ENCODE measurements around the gene ABCC11.

The ABCC11 gene

GRCh38 chr16:48287239-48287638, 39.9 kb upstream of the ABCC11 start:
- Histone ChIP-seq H3K27ac (ENCODE audit: low read depth, low read length) (no peak overlapping the region), H4K20me1 (ENCODE audit: low read depth, low read length) (no peaks in the 10 kb centered on the region), H3F3A (ENCODE audit: insufficient read depth) (peaks cover 3% of the 10 kb centered on the region; the same call in 1 of the 2 replicates), H3K79me2 (ENCODE audit: insufficient read depth, low read length) (no peaks in the 10 kb centered on the region; the same call in 1 of the 2 replicates), H3K27me3 (ENCODE audit: low read length) (no peaks in the 10 kb centered on the region), H2AFZ (ENCODE audit: low read depth, low read length, severe bottlenecking) (no peak overlapping the region), H3K36me3 (ENCODE audit: low read length) (peaks cover 3% of the 10 kb centered on the region; the same call in 1 of the 2 replicates), H3K9ac (ENCODE audit: low read length) (no peak overlapping the region), H3K4me3 (ENCODE audit: insufficient read depth, low read length, poor library complexity, severe bottlenecking) (no peak overlapping the region), H3K9me2 (replicated peaks; ENCODE audit: insufficient read depth, low read length) (no peaks in the 10 kb centered on the region), H3K4me2 (ENCODE audit: low read depth, low read length, poor library complexity, severe bottlenecking) (no peak overlapping the region), H3K9me3 (ENCODE audit: insufficient read depth, low read length) (no peaks in the 10 kb centered on the region)
- TF ChIP-seq EZH2phosphoT487 (conservative IDR thresholded peaks at IDR 0.05; ENCODE audit: low read length) (no peak), CTCF (IDR thresholded peaks at IDR 0.05; ENCODE audit: insufficient read depth, low read length, poor library complexity, severe bottlenecking) (no peak)

GRCh38 chr16:48284772-48285409, 37.6 kb upstream of the ABCC11 start:
- no peaks in the 10 kb centered on the region for H4K20me1 ChIP-seq (ENCODE audit: low read depth, low read length)
- no peak overlapping the region for H2AFZ ChIP-seq (ENCODE audit: low read depth, low read length, severe bottlenecking)
- TF ChIP-seq CTCF (IDR thresholded peaks at IDR 0.05; ENCODE audit: insufficient read depth, low read length, poor library complexity, severe bottlenecking) (no peak), EZH2phosphoT487 (conservative IDR thresholded peaks at IDR 0.05; ENCODE audit: low read length) (no peak)
- no peaks in the 10 kb centered on the region for H3K9me3 ChIP-seq (ENCODE audit: insufficient read depth, low read length)
- H3K36me3 ChIP-seq (ENCODE audit: low read length), result peaks cover 3% of the 10 kb centered on the region; the same call in 1 of the 2 replicates
- peaks cover 3% of the 10 kb centered on the region; the same call in 1 of the 2 replicates for H3F3A ChIP-seq (ENCODE audit: insufficient read depth)
- no peaks in the 10 kb centered on the region for H3K9me2 ChIP-seq (replicated peaks; ENCODE audit: insufficient read depth, low read length)
- no peaks in the 10 kb centered on the region for H3K27me3 ChIP-seq (ENCODE audit: low read length)
- no peak overlapping the region for H3K9ac ChIP-seq (ENCODE audit: low read length)
- H3K4me2 ChIP-seq (ENCODE audit: low read depth, low read length, poor library complexity, severe bottlenecking), result no peak overlapping the region
- H3K27ac ChIP-seq (ENCODE audit: low read depth, low read length), result no peak overlapping the region
- no peaks in the 10 kb centered on the region; the same call in 1 of the 2 replicates for H3K79me2 ChIP-seq (ENCODE audit: insufficient read depth, low read length)
- H3K4me3 ChIP-seq (ENCODE audit: insufficient read depth, low read length, poor library complexity, severe bottlenecking), result no peak overlapping the region

- Histone ChIP-seq H3K9me3 (ENCODE audit: insufficient read depth, low read length) (no peaks in the 10 kb centered on the region), H3K27me3 (ENCODE audit: low read length) (no peaks in the 10 kb centered on the region), H2AFZ (ENCODE audit: low read depth, low read length, severe bottlenecking) (no peak overlapping the region), H3K36me3 (ENCODE audit: low read length) (peaks cover 3% of the 10 kb centered on the region; the same call in 1 of the 2 replicates), H3K9ac (ENCODE audit: low read length) (no peak overlapping the region), H3K79me2 (ENCODE audit: insufficient read depth, low read length) (no peaks in the 10 kb centered on the region), H3K9me2 (replicated peaks; ENCODE audit: insufficient read depth, low read length) (no peaks in the 10 kb centered on the region), H3K4me2 (ENCODE audit: low read depth, low read length, poor library complexity, severe bottlenecking) (no peak overlapping the region), H4K20me1 (ENCODE audit: low read depth, low read length) (no peaks in the 10 kb centered on the region), H3F3A (ENCODE audit: insufficient read depth) (peaks cover 3% of the 10 kb centered on the region; the same call in 1 of the 2 replicates), H3K4me3 (ENCODE audit: insufficient read depth, low read length, poor library complexity, severe bottlenecking) (no peak overlapping the region), H3K27ac (ENCODE audit: low read depth, low read length) (no peak overlapping the region)
- no peak for TF ChIP-seq CTCF (IDR thresholded peaks at IDR 0.05; ENCODE audit: insufficient read depth, low read length, poor library complexity, severe bottlenecking)
- no peak for TF ChIP-seq EZH2phosphoT487 (conservative IDR thresholded peaks at IDR 0.05; ENCODE audit: low read length)
These were observed 35.4 kb upstream of the ABCC11 start for GRCh38 chr16:48282636-48283263.

All from SU-DHL-6 (cell line).